Measurements from ENCODE around the gene TLR1.
"Not testable (repeated sequence)": the region's sequence is repeated elsewhere in the genome, so short reads cannot be mapped to it uniquely, and the experiment has no call there.

The TLR1 gene

DNA sequence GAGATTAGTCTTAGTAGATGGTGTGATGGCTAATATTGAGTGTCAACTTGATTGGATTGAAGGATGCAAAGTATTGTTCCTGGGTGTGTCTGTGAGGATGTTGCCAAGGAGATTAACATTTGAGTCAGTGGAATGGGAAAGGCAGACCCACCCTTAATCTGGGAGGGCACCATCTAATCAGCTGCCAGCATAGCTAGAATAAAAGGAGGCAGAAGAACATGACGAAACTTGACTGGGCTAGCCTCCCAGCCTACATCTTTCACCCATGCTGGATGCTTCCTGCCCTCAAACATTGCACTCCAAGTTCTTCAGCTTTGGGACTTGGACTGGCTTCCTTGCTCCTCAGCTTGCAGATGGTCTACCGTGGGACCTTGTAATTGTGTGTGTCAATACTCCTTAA, 34.3 kb downstream of the TLR1 start:
- not testable (repeated sequence) for DNase-seq

DNA sequence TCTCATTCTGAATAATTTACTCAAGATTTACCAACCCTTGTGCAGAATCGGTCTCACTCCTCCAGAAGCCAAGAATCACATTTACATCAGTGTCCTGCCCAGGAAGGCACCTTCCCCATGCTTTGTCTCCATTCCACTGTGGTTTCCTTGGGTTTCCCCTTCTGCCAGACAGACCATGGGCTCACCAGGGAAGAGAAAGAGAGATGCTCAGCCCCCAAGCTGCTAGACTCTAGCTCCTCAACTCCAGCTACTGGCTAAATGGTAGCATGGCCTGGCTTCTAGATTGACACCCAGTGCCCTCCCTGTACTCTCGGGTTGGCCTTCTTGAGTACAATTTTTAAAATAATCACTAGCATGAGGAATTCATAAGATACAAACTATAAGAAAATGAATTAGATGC, 34.7 kb downstream of the TLR1 start:
- DNase-seq, result no peak

DNA sequence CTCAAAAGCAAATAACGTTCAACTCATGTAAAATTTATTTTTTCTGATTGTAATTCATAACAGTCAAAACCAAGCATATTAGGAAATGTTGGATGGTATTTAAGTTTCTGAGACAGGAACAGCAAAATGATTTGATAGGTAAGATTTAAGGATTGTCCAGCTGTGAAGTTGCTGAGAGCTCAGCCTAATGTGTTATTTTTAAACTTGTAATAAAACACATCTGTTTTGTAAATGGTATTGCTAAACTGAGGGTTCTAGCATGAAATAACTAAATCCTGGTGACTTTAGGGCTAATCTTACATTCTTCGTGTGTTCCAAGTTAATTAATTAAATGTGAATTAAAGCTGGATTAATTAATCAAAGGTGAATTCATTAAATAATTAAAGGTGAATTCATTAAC, 35.1 kb downstream of the TLR1 start:
- no peak for DNase-seq

DNA sequence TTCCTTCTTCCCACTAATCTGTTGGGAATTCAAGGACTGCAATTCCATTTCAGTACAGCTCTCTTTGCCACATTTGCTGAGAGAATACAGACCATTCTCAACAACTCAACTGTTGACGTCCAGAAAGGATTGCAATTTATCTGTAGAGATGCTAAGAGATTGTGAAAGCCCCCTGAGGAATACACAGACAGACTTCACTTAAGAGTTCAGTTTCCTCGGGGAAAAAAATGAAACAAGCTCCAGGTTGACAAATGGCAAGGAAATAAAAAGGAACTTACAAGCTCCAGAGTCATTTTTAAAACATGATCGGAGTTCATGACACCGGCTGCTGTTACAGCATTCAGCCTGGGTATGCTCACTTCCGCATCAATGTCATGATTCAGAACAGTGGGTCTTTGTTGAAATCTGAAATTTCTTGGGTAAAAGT, 35.6 kb downstream of the TLR1 start:
- DNase-seq, result no peak

DNA sequence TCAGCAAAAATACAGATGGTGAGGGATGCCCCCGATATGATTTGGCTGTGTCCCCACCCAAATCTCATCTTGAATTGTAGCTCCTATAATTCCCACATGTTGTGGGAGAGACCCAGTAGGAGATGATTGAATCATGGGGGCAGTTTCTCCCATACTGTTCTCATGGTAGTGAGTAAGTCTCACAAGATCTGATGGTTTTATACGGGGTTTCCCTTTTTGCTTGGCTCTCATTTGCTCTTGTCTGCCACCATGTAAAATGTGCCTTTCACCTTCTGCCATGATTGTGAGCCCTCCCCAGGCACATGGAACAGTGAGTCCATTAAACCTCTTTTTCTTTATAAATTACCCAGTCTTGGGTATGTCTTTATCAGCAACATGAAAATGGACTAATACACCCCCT, 37.7 kb downstream of the TLR1 start:
- DNase-seq, result not testable (repeated sequence)

DNA sequence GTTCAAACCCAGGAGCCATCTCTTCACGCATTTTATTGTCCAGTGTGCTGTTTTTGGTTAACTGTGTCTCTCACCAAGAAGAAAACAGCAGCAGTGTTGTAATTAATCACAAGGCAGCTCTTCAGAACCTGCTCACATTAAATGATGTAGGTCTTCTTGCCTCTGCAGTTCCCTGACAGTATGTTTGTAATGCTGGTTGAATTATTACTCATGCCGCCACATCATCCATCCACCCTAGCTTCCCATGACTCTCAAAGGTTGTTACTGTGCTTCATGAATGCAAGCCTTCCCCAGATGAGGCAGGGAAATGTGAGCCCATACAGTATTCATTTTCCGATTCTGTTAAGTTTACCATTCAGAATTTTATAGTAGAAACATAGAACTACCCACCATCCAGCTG, 39.2 kb downstream of the TLR1 start:
- no peak for DNase-seq

DNA sequence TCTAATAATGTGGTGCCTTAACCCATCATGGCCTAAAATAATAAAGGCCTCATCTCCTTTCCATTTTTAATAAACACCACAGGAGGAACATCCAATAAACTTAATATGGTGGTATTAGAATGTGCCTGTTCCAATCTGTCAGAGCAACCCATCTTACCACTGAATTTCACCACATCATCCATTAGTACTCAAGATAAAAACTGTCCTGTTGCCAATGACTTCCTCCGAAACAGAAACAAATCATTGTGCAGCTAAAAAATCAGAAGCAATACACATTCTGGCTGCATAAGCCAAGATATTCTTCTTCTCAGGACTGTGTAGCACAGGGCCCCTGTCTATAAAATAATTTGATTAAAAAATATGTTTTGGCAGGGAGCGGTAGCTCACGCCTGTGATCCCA, 40.3 kb downstream of the TLR1 start:
- no peak for DNase-seq

DNA sequence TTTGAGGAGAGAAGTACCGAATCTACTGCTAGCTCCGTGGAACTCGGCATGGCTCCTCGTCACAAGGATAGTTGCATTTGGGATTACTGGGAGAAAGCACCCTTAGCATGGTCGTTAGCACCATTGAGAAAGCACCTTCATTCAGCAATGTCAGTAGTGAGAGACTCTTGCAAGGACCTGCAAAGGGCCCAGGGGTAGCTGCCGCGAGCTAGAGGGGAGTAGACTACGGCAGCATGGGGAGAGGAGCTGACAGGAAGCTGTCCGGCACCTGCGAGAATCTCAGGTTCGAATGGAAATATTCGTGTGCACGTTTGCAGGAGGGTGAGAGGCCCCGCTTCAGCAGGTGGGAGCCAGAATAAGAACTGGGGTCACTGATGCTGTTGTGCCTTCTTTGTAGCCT, 42.0 kb downstream of the TLR1 start:
- DNase-seq, result no peak

DNA sequence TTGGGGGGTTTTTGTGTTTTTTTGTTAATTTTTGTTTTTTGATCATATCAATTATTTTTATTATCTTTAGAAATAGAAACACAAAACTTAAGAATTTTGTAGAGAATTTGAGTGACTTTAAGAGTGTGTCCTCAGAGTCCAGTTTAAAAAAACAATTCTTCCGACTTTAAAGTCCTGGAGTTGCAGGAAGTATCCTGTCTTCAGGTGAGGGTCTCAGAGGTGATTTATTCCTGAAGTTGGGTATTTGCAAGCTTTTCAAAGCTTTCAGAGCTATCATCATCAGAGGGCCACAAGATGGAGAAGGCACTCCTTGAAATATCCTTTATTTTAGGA, 44.8 kb downstream of the TLR1 start:
- DNase-seq, result no peak

DNA sequence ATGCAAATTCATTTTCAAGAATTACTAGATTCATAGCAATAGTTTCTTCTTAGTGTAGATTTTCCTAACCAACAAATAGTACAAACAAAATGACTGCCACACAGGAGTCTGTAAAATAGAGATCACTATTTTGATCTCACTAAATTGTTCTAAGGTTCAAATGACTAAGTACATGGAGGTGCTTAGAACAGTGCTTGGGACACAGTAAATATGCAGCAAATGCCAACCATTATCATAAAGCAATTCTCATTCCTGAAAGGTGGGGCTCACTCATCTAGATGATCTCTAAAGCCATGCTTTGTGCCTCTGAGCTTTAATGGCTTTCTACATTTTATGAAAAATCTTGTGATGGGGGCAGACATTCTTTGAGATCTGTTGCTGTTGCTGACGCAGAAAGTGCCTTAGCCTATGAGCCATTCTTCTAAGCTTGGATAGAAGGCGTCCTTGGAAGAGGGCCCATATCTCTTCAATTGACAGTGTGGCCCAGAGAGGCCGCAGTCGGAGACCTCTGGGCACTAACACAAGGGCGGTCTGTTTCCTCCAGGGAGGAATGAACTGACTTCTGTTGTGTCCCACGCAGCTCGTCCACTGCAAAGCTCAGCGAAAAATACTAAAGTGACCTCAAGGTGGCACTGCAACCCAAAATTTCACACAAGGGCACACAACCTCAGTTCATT, 45.3 kb downstream of the TLR1 start:
- DNase-seq, result no peak

DNA sequence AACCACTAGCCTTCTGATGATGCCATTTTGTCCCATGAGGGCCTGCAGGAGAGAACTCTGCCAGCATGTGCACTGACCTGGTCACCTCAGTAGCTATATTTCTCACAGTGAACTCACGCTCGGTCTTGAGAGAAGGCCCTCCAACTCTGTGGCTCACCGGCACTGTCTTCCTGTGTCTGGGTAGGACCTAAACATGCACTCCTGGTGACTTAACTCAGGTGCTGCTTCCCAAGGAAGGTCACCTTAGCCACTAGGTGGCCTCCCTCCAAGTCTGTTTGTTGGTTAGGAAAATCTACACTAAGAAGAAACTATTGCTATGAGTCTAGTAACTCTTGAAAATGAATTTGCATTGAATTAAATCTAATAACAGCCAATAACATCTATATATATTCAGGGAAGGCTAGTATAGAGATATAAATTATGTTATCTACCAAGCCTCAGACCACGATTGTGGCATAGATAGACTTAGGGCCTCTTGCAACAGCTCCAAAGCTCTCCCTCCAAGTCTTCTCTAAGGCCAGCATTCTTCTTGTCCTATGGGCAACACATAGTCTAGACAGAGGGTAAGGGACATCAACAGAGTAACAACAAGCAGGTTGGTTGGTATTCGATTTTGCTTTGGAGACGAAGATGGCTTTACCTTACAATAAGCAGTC, 46.5 kb downstream of the TLR1 start:
- no peak for DNase-seq

DNA sequence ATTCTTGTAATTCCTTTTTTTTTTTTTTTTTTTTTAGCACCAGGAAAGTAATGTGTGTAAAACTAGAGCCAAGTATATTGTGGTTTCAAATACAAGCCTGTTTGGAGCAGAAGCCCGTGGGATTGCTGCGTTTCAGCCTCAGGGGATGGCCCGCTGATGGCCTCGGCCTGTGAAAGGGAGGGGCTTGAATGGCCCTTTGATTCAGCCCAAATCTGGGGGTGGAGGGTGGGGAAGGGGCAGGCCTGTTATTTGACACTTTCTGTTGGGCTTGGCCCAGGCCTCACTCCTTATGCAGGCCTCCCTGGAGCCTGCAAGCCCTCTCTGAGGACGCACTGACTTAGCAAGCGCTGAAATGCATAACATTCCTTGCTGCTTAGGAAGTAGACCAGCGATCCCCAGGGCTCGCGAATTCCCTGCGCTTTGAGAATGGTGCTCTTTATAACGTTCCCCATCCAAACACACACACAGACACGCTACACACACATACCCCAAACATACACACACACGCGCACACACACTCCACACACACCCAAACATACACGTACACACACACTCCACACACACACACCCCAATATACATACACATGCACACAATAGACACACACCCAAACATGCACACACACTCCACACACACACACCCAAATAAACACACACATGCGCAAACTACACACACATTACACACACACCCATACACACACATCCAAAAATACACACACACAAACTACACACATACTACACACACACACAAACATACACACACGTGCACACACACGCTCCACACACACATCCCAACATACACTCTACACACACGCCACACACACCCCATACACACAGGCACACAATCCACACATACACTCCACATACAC, 51.4 kb downstream of the TLR1 start:
- no peak for DNase-seq

DNA sequence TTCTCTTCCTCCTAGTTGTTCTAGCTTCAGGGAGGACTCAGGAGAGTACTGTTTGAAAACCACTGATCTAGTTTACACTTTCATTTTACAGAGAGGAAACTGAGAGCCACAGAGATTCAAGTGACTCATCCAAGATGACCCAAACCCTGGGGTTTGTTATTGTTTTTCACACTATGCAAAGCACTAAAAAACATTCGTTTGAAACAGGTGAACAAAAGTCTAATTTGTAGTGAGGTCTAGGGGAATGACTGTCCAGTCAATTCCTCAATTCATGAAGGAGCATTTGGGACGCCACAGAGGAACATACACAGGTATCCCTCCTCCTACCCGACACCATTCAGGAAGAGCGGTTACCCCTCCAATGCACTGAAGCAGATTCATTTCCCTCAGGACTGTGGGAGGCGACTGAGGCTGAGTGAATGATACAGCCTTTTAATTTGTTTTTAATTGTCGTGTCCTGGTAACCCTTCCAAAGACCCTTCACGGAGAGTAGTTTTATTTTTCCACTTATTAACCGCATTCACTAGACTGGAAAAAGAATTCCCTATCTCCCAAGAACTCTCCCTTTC, 52.1 kb downstream of the TLR1 start:
- DNase-seq, result no peak

DNA sequence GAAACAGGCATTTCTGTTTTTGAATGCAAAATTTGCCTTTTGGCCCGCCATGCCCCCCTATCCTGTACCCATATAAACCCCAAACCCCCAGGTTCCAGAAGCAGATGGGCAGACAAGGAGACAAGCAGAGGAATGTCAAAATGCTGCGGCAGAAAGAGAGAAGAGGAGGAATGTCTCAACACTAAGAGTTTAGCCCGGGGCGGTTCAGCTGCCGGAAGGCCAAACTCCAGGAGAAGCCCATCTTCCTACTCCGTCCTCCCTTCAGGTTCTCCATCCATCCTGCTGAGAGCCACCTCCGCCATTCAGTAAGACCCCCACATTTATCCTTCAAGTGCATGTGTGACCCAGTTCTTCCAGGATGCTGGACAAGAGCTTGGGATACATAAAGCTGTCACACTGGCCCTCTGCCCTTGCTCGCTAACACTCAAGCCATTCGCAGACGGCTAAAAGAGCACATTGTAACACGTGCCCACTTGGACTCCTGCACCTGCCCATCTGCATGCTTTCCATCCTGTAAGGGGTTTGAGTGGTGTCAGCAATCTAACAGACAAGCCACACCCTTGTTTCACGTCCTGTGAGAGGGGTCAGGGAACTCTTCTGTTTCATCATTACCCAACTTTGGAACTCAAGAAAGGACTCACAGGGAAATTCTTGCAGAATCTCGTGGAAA, 53.1 kb downstream of the TLR1 start:
- DNase-seq, result no peak

DNA sequence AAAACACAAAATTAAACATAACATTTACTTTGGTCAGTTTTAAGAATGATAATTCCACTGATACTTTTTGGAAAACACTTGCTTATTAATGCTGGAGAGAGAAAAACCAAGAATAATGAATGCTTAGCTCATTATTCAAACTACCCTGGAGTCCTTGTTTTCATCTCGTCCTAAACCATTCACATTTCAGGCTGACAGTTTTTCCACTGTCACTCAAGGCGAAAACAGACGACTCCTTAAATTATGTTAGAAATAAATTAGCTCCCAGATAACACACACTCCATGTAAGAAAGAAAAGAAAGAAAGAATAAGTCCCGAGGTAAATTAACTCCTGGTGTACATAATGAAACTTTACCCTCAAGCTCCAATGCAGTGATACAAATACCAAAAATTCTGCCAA, 55.3 kb downstream of the TLR1 start:
- no peak for DNase-seq

DNA sequence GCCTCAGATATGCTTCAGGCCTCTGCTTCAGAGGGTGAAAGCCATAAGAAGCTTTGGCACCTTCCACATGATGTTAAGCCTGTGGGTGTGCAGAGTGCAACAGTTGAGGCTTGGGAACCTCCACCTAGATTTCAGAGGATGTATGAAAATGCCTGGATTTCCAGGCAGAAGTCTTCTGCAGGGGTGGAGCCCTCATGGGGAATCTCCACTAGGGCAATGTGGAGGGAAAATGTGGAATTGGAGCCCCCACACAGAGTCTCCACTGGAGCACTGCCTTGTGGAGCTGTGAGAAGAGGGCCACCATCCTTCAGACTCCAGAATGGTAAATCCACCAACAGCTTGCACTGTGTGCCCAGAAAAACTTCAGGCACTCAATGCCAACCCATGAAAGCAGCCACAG, 57.0 kb downstream of the TLR1 start:
- no peak for DNase-seq

Measured in SHP77 treated with DMSO at 0.1 percent for 48 hours (cell line).